ENCODE measurements around the gene LRRC53. TPM values are rescaled to one million over a fixed set of nuclear protein-coding genes. Genes with fewer than 3 reads are reported as not detected.

LRRC53 gene
- total RNA-seq, 1 donor from 2014 or later = not detected

GRCh38 chr1:74474585-74474984 is 37.8 kb downstream of the LRRC53 start:
- ATAC-seq (no peak), DNase-seq (no peak)
- no peaks in the 10 kb centered on the region for H3K4me1 ChIP-seq
- H3K4me3 ChIP-seq = no peak overlapping the region
- intact Hi-C loops (cut with DNase I) = no loop called here
- H3K9me3 ChIP-seq = no peaks in the 10 kb centered on the region
- H3K36me3 ChIP-seq = no peaks in the 10 kb centered on the region
- TF ChIP-seq CTCF (IDR thresholded peaks at IDR 0.05) = no peak
- no peak overlapping the region for H3K27ac ChIP-seq
- H3K27me3 ChIP-seq (ENCODE audit: low read depth) = no peaks in the 10 kb centered on the region

DNA sequence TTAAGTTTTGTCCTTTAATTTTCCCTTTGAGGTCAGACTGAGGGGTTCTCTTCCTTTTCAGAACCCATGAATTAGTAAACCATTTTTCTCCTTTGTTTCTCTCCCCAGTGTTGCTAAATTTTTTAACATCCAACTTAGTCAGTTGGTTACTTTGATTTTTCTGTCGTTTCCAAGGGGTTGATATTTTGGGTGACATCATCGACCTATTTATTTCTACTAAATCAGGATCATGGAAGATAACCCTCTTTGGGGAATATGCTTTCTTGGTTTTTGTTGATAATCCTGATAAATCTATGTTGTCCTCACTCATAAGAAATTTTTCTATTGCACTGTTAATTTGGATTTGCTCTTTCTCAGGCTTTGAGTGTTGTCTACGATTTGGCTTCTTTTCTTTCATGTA is 40.9 kb downstream of the LRRC53 start:
- Histone ChIP-seq H3K4me1 (no peaks in the 10 kb centered on the region), H3K9me3 (no peaks in the 10 kb centered on the region), H3K36me3 (no peaks in the 10 kb centered on the region), H3K4me3 (no peak overlapping the region), H3K27ac (no peak overlapping the region), H3K27me3 (ENCODE audit: low read depth) (no peaks in the 10 kb centered on the region)
- intact Hi-C loops (cut with DNase I) = no loop called here
- ATAC-seq (no peak), DNase-seq (no peak)
- no peak for TF ChIP-seq CTCF (IDR thresholded peaks at IDR 0.05)

DNA sequence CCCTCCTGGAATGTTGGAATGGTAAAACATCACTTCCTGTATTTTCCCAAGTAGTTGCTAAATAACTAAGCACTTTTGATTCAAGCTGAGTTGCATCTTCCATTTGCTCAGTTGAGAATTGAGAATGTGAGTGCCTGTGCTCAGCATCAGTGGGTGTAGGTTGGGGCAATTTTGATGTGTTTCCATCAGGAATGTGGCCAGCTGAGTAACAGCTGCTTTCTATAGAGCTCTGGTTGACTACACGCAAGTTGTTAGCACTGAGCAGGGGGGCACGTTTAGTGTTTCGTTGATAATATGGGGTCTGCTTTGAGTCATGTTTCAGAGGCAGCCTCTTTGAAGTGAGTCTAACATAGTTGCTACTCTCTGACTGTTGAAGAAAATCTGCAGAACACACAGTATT is 41.5 kb downstream of the LRRC53 start:
- intact Hi-C loops (cut with DNase I) = no loop called here

GRCh38 chr1:74470251-74470650 is 42.2 kb downstream of the LRRC53 start:
- no peak for ATAC-seq
- Histone ChIP-seq H3K4me3 (no peak overlapping the region), H3K27ac (no peak overlapping the region), H3K4me1 (no peaks in the 10 kb centered on the region), H3K9me3 (no peaks in the 10 kb centered on the region), H3K27me3 (ENCODE audit: low read depth) (no peaks in the 10 kb centered on the region), H3K36me3 (no peaks in the 10 kb centered on the region)
- intact Hi-C loops (cut with DNase I) = no loop called here
- TF ChIP-seq CTCF (IDR thresholded peaks at IDR 0.05) = no peak
- DNase-seq = no peak

More for the DNA sequence above, 41.5 kb downstream of the LRRC53 start:
- Histone ChIP-seq H3K4me3 (no peak overlapping the region), H3K27me3 (ENCODE audit: low read depth) (no peaks in the 10 kb centered on the region), H3K27ac (no peak overlapping the region), H3K36me3 (no peaks in the 10 kb centered on the region), H3K4me1 (no peaks in the 10 kb centered on the region), H3K9me3 (no peaks in the 10 kb centered on the region)
- DNase-seq (no peak), ATAC-seq (no peak)
- TF ChIP-seq CTCF (IDR thresholded peaks at IDR 0.05) = no peak

GRCh38 chr1:74468982-74469603 is 43.3 kb downstream of the LRRC53 start:
- no peaks in the 10 kb centered on the region for H3K4me1 ChIP-seq
- DNase-seq (no peak), ATAC-seq (peak in 1 of 2 donors; percentile 52)
- H3K36me3 ChIP-seq = no peaks in the 10 kb centered on the region
- intact Hi-C loops (cut with DNase I) = no loop called here
- H3K27ac ChIP-seq = no peak overlapping the region
- H3K9me3 ChIP-seq = no peaks in the 10 kb centered on the region
- peak; percentile 60 for TF ChIP-seq CTCF (IDR thresholded peaks at IDR 0.05)
- H3K27me3 ChIP-seq (ENCODE audit: low read depth) = no peaks in the 10 kb centered on the region
- no peak overlapping the region for H3K4me3 ChIP-seq
